ENCODE measurements around the gene REEP6.
"Not testable (repeated sequence)": the region's sequence is repeated elsewhere in the genome, so short reads cannot be mapped to it uniquely, and the experiment has no call there.

The REEP6 gene

GRCh38 chr19:1488282-1488601 is 2.7 kb upstream of the REEP6 start:
- DNase-seq (ENCODE audit: low read depth in 1 of 2, low spot score in 1 of 2) = no peak

- DNase-seq (ENCODE audit: low read depth in 1 of 2, low spot score in 1 of 2) = no peak
Observed at GRCh38 chr19:1489463-1490310, 1.3 kb upstream of the REEP6 start.

- peak; percentile 95 to 96 for DNase-seq (ENCODE audit: low read depth in 1 of 2, low spot score in 1 of 2)
Observed at GRCh38 chr19:1490311-1491113, 469 bp upstream of the REEP6 start, which contains the start of gene PCSK4. Gene PCSK4, minus strand, starts transcription at chr19:1490350. Its CDS starts 4 bp downstream, at chr19:1490346.

- DNase-seq (ENCODE audit: low read depth in 1 of 2, low spot score in 1 of 2) = no peak
Observed at GRCh38 chr19:1491849-1492170, 829 bp downstream of the REEP6 start.

- DNase-seq (ENCODE audit: low read depth in 1 of 2, low spot score in 1 of 2) = no peak
Observed at GRCh38 chr19:1492474-1493006, 1.6 kb downstream of the REEP6 start.

GRCh38 chr19:1494115-1494815 is 3.3 kb downstream of the REEP6 start:
- no peak for DNase-seq (ENCODE audit: low read depth in 1 of 2, low spot score in 1 of 2)

- DNase-seq (ENCODE audit: low read depth in 1 of 2, low spot score in 1 of 2) = no peak
Observed at GRCh38 chr19:1495051-1495798, 4.2 kb downstream of the REEP6 start.

GRCh38 chr19:1495799-1496713 is 5.1 kb downstream of the REEP6 start:
- DNase-seq (ENCODE audit: low read depth in 1 of 2, low spot score in 1 of 2) = no peak

- no peak for DNase-seq (ENCODE audit: low read depth in 1 of 2, low spot score in 1 of 2)
Observed at GRCh38 chr19:1496714-1497577, 6.0 kb downstream of the REEP6 start.

- DNase-seq (ENCODE audit: low read depth in 1 of 2, low spot score in 1 of 2) = no peak
Observed at GRCh38 chr19:1497578-1498235, 6.7 kb downstream of the REEP6 start.

- DNase-seq (ENCODE audit: low read depth in 1 of 2, low spot score in 1 of 2) = not testable (repeated sequence)
Observed at GRCh38 chr19:1499231-1499630, 8.2 kb downstream of the REEP6 start.

GRCh38 chr19:1501200-1501595 is 10.2 kb downstream of the REEP6 start:
- no peak for DNase-seq (ENCODE audit: low read depth in 1 of 2, low spot score in 1 of 2)

- no peak for DNase-seq (ENCODE audit: low read depth in 1 of 2, low spot score in 1 of 2)
Observed at GRCh38 chr19:1502433-1503088, 11.6 kb downstream of the REEP6 start.

GRCh38 chr19:1503089-1503924 is 12.3 kb downstream of the REEP6 start:
- DNase-seq (ENCODE audit: low read depth in 1 of 2, low spot score in 1 of 2) = peak; percentile 32 to 62

GRCh38 chr19:1503925-1504773 is 13.2 kb downstream of the REEP6 start:
- DNase-seq (ENCODE audit: low read depth in 1 of 2, low spot score in 1 of 2) = no peak

- DNase-seq (ENCODE audit: low read depth in 1 of 2, low spot score in 1 of 2) = no peak
Observed at GRCh38 chr19:1505012-1505411, 14.0 kb downstream of the REEP6 start.
